PC-9 (cell line): ENCODE data around the gene PIWIL4.

ENCODE experiments used
- EZH2 ChIP-seq: fragments of 200-600 bp; sonication (generic); IDR thresholded peaks from 2 replicates; pipeline ENCODE4 v1.8.0; 2017; ENCODE audit warnings: antibody characterized with exemption, low read depth
- TF ChIP-seq, protein P1 (sequence below): fragments of 200-600 bp; sonication (generic); conservative IDR thresholded peaks from 2 replicates; pipeline ENCODE4 v1.6.1; 2017; ENCODE audit warnings: mixed run types, antibody characterized with exemption, mild to moderate bottlenecking, moderate library complexity

DNA sequence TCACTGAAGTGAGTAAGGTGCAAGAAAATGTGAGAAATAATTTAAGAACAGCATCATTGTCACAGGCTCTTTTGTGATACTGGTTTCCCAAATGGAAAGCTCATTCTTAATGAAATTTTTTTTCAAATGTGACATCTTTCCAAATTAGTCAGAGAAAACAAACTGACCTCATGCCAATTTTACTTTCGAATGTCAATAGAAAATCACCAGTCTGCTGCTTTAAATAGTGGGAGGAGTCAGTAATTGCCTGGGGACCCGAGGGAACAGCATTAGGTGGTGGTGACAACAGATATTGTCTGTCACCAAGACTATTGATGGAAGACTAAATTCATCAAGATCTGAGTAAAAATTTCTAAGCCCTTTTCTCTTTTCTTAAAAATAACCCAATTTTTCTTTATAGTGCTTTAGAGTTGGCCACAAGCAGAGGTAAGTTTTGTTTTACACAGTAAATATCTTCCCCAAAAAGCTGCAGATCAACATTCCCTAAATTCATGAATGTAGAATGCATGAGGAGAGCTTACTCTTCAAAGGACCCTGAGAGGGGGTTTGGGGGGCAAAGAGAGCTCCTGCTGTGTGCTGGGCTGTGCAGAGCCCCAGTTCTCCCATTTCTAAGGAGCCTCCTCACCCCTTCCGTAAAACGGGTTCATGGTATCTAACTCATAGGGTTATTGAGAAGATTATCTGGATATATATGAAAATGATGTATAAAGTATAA, 95.1 kb downstream of the PIWIL4 start:
- TF ChIP-seq, protein P1, sequence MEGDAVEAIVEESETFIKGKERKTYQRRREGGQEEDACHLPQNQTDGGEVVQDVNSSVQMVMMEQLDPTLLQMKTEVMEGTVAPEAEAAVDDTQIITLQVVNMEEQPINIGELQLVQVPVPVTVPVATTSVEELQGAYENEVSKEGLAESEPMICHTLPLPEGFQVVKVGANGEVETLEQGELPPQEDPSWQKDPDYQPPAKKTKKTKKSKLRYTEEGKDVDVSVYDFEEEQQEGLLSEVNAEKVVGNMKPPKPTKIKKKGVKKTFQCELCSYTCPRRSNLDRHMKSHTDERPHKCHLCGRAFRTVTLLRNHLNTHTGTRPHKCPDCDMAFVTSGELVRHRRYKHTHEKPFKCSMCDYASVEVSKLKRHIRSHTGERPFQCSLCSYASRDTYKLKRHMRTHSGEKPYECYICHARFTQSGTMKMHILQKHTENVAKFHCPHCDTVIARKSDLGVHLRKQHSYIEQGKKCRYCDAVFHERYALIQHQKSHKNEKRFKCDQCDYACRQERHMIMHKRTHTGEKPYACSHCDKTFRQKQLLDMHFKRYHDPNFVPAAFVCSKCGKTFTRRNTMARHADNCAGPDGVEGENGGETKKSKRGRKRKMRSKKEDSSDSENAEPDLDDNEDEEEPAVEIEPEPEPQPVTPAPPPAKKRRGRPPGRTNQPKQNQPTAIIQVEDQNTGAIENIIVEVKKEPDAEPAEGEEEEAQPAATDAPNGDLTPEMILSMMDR: no peak
- no peak for TF ChIP-seq EZH2
